HFF-Myc (cell line): ENCODE measurements around the gene ERVMER34-1.
A peak's percentile ranks its signal among the peaks of the same experiment; 100 is the strongest.

Experiments
- DNase-seq: peaks from one replicate; pipeline ENCODE4 v3.0.0-alpha.2; 2011; ENCODE audit warnings: low read depth; ENCODE audit errors: extremely low read depth
- H3K4me3 ChIP-seq: replicated peaks from 2 replicates; pipeline ENCODE4 v1.5.1; 2011; ENCODE audit warnings: low read depth, mild to moderate bottlenecking, control low read depth, low read length
- TF ChIP-seq, protein P1 (sequence below): IDR thresholded peaks from 2 replicates; pipeline ENCODE4 v1.5.1; 2012; ENCODE audit warnings: mild to moderate bottlenecking, low read depth, low read length, control low read depth; ENCODE audit errors: missing control alignments

The ERVMER34-1 gene

DNA sequence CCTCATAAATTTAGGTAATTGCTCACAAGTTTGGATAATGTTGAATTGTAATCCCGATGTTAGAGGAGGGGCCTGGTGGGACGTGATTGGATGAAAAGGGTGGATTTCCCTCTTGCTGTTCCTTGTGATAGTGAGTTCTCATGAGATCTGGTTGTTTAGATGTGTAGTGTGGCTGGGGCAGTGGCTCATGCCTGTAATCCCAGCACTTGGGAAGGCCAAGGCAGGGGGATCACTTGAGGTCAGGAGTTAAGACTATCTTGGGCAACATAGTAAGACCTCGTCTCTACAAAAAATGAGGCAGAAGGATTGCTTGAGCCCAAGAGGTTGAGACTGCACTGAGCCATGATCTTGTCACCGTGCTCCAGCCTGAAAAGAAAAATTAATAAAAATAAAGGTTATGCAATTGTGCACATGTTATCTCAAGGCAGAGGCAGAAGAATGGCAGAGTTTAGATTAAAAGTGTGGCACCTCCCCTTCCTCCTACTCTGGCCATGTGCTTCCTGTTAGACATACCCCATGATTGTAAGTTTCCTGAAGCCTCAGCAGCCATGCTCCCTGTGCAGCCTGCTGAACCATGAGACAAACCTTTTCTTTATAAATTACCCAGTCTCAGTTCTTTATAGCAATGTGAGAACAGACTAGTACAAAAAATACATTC is 36.5 kb downstream of the ERVMER34-1 start:
- TF ChIP-seq, protein P1, sequence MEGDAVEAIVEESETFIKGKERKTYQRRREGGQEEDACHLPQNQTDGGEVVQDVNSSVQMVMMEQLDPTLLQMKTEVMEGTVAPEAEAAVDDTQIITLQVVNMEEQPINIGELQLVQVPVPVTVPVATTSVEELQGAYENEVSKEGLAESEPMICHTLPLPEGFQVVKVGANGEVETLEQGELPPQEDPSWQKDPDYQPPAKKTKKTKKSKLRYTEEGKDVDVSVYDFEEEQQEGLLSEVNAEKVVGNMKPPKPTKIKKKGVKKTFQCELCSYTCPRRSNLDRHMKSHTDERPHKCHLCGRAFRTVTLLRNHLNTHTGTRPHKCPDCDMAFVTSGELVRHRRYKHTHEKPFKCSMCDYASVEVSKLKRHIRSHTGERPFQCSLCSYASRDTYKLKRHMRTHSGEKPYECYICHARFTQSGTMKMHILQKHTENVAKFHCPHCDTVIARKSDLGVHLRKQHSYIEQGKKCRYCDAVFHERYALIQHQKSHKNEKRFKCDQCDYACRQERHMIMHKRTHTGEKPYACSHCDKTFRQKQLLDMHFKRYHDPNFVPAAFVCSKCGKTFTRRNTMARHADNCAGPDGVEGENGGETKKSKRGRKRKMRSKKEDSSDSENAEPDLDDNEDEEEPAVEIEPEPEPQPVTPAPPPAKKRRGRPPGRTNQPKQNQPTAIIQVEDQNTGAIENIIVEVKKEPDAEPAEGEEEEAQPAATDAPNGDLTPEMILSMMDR = no peak
- DNase-seq = no peak
- peak overlapping the region; percentile 92 for H3K4me3 ChIP-seq

DNA sequence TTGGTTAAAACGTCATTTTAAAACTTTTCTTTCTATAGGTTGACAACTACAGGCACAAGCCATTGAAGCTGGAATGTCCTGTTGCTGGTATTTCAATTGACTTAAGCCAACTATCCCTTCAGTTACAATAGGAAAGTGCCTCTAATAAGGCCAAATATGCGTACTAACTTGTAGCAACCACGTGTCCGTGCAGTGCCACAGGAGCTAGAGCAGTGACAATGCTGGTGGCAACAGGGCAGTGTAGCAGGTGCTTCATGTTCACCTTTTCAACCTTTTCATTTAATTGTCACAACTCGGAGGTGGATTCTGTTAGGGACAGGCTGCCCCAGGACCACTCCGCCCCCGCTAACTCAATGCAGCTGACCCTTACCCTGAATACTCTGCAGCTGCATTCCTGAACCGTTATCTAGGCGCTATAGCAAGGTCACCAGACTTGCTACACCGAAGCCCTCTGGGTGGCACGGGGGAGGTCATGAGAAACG is 37.7 kb downstream of the ERVMER34-1 start:
- H3K4me3 ChIP-seq = peak overlapping the region; percentile 92
- DNase-seq = no peak
- TF ChIP-seq, protein P1 = no peak

DNA sequence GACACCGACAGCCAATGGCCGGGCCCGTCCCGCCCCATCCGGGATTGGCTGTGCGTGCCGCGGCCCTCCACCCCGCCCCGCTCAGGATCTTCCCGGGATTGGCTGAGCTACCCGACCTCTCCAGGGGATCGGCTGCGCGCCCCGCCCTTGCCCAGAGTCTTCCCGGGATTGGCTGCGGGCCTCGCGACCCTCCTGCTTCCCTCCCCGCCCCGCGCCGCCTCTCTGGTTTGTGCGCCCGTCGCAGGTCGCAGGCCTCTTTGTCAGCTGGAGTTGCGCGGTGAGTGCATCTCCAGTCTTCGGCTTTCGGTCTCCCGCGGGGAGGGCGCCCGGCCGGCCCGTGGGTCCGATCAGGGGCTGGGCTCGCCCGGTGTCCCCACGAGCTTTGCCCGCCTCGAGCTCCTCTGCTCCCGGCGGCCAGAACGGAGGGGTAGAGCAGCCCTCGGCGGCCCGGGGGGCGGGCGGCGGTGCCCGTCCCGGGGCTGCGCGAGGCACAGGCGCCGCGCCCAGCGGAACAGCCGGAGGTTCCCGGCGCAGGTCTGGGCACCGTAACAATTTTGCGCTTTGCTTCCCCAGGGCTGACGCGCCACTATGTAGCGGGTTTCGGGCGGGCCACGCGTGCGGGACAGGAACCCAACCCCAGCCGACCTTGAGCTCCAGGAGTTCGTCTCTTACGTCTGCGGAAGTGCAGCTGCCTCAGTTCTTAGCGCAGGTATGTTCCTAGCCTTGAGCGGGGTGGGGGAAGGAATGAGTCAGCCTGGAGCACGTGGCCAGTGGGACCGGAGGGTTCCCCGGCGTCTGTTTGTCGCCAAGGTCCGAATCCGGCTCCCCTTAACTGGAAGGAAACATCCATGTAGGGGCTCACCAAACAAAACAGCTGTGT is 38.7 kb downstream of the ERVMER34-1 start:
- peak; percentile 86 for DNase-seq
- TF ChIP-seq, protein P1 = no peak
- peak overlapping the region; percentile 92 for H3K4me3 ChIP-seq

DNA sequence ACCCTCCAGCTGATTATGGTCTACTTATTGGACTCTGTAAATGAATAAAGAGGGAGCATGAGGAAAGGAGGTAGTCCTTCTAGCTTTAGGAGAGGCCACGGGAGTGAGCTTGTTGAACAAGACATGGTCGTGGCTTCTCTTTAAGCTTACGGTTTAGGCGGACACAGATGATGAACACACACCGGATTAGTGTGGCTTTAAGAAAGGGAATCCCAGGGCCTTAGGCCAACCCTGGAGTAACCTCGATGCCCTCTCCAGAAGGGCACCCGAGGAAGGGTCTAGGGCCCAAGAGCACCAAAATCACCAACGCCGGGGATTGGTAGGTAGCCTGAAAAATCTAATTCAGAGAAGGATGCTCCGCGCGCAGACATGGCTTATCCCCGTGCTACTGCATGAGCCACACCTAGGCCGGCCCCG is 39.4 kb downstream of the ERVMER34-1 start:
- peak overlapping the region; percentile 92 for H3K4me3 ChIP-seq
- TF ChIP-seq, protein P1 = no peak
- DNase-seq = no peak

DNA sequence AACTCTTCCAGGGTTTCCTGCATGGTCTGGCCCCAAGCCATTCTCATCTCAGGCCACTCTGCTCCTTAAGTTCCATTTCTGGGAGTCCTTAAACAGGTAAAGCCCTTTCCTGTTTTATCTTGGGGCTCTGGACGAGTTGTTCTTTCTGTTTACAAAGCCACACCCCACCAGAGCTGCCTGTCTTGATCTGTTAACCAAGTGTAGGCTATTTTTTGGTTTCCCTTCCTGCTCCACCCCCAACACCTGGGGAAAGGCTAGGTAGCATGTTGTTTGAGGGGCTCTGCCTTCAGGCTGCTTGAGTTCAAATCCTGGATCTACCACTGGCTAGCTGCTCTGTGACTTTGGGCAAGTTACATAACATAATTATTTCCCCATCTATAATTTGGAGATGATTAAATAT is 40.0 kb downstream of the ERVMER34-1 start:
- peak overlapping the region; percentile 92 for H3K4me3 ChIP-seq
- TF ChIP-seq, protein P1 = no peak
- no peak for DNase-seq

DNA sequence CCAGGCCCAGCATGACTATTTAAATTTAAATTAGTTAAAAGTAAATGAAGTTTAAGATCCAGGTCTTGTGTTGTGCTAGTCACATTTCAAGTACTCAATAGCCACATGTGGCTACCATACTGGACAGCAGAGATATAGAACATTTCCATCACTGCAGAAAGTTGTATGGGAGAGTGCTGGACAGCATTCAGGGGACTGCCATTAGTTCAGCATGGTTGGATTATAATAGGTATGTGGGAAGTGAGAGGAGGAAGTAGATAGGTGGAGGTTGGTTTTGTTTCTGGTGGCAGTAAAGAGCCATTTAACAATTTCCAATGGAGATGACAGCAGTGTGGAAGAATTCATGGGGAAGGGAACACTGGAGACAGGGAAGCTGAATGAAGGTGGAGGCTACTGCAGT is 42.1 kb downstream of the ERVMER34-1 start:
- TF ChIP-seq, protein P1 = no peak
- no peak for DNase-seq
- no peak overlapping the region for H3K4me3 ChIP-seq
